Measurements from ENCODE around the gene ATP2B3.

ATP2B3 gene

GRCh38 chrX:153523269-153523668 lies 5.8 kb downstream of the ATP2B3 start:
- H3K79me1 ChIP-seq (ENCODE audit: low read length), result no peaks in the 10 kb centered on the region
- no peak overlapping the region for H4K5ac ChIP-seq (ENCODE audit: low read length)
- no peak overlapping the region for H2BK15ac ChIP-seq (replicated peaks; ENCODE audit: low read depth)
- no peak overlapping the region for H2BK120ac ChIP-seq (ENCODE audit: low read depth, low read length)
- H3K36me3 ChIP-seq (ENCODE audit: control insufficient read depth, insufficient read depth, low read length), result no peaks in the 10 kb centered on the region
- H3K18ac ChIP-seq (ENCODE audit: low read length), result no peak overlapping the region
- WGBS (ENCODE audit: extremely low coverage, insufficient coverage, low lambda C conversion rate), result no CpG with 5 or more reads among the region's 7 CpGs
- peaks cover 3% of the 10 kb centered on the region for H3K27me3 ChIP-seq (ENCODE audit: insufficient read depth, low read length, poor library complexity)
- no peak overlapping the region for H3K4me3 ChIP-seq (ENCODE audit: low read length)
- H3K27ac ChIP-seq (ENCODE audit: low read depth, low read length), result no peak overlapping the region
- H3K56ac ChIP-seq (ENCODE audit: low read length), result no peak overlapping the region
- no peak overlapping the region for H3K9ac ChIP-seq (ENCODE audit: low read length)
- H3K23ac ChIP-seq (ENCODE audit: low read length), result no peak overlapping the region
- no peak overlapping the region for H3K4me2 ChIP-seq (ENCODE audit: low read length)
- no peak overlapping the region for H2BK5ac ChIP-seq (ENCODE audit: low read length)
- H3K79me2 ChIP-seq (ENCODE audit: control insufficient read depth, insufficient read depth, low read length), result no peaks in the 10 kb centered on the region
- DNase-seq, result no peak
- H3K4me1 ChIP-seq (ENCODE audit: control insufficient read depth, low read depth, low read length), result no peaks in the 10 kb centered on the region
- H2AK5ac ChIP-seq (ENCODE audit: low read length), result no peak overlapping the region
- no peak overlapping the region for H3K4ac ChIP-seq (ENCODE audit: low read depth, low read length)
- H4K8ac ChIP-seq (ENCODE audit: low read depth, low read length), result no peak overlapping the region

GRCh38 chrX:153524234-153524633 lies 6.8 kb downstream of the ATP2B3 start:
- Histone ChIP-seq H3K56ac (ENCODE audit: low read length) (no peak overlapping the region), H3K36me3 (ENCODE audit: control insufficient read depth, insufficient read depth, low read length) (no peaks in the 10 kb centered on the region), H2AK5ac (ENCODE audit: low read length) (no peak overlapping the region), H3K79me1 (ENCODE audit: low read length) (no peaks in the 10 kb centered on the region), H3K9ac (ENCODE audit: low read length) (no peak overlapping the region), H4K5ac (ENCODE audit: low read length) (no peak overlapping the region), H3K27me3 (ENCODE audit: insufficient read depth, low read length, poor library complexity) (no peaks in the 10 kb centered on the region), H3K4me3 (ENCODE audit: low read length) (no peak overlapping the region), H3K23ac (ENCODE audit: low read length) (no peak overlapping the region), H4K8ac (ENCODE audit: low read depth, low read length) (no peak overlapping the region), H2BK15ac (replicated peaks; ENCODE audit: low read depth) (no peak overlapping the region), H3K27ac (ENCODE audit: low read depth, low read length) (no peak overlapping the region), H3K4me2 (ENCODE audit: low read length) (no peak overlapping the region), H3K4ac (ENCODE audit: low read depth, low read length) (no peak overlapping the region), H3K4me1 (ENCODE audit: control insufficient read depth, low read depth, low read length) (no peaks in the 10 kb centered on the region), H2BK5ac (ENCODE audit: low read length) (no peak overlapping the region), H3K18ac (ENCODE audit: low read length) (no peak overlapping the region), H2BK120ac (ENCODE audit: low read depth, low read length) (no peak overlapping the region), H3K79me2 (ENCODE audit: control insufficient read depth, insufficient read depth, low read length) (no peaks in the 10 kb centered on the region)
- DNase-seq, result no peak
- WGBS (ENCODE audit: extremely low coverage, insufficient coverage, low lambda C conversion rate), result no CpG with 5 or more reads among the region's 3 CpGs

DNA sequence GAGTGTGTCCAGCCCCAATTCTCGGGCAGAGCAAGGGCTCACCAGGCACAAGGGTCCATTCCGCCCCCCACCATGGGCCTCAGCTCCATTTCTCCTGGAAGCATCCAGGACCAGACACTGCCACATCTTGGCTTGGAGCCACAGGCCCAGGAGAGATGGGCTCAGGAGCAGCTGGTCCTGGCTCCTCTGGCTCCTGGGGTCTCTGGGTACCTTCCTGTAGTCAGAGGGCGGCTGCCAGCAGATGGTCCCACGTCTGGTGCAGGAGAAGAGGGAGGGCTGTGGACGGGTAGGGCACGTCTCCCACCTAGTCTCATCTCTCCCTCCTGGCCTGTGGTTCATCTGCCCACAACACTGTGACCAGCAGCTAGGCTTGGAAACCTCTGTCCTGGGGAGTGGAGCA lies 8.0 kb downstream of the ATP2B3 start:
- H3K4me3 ChIP-seq (ENCODE audit: low read length), result no peak overlapping the region
- H3K56ac ChIP-seq (ENCODE audit: low read length), result no peak overlapping the region
- H3K23ac ChIP-seq (ENCODE audit: low read length), result no peak overlapping the region
- no peaks in the 10 kb centered on the region for H3K79me1 ChIP-seq (ENCODE audit: low read length)
- H3K18ac ChIP-seq (ENCODE audit: low read length), result no peak overlapping the region
- no peak overlapping the region for H2BK120ac ChIP-seq (ENCODE audit: low read depth, low read length)
- no peak overlapping the region for H3K4ac ChIP-seq (ENCODE audit: low read depth, low read length)
- no peaks in the 10 kb centered on the region for H3K27me3 ChIP-seq (ENCODE audit: insufficient read depth, low read length, poor library complexity)
- DNase-seq, result no peak
- no peaks in the 10 kb centered on the region for H3K4me1 ChIP-seq (ENCODE audit: control insufficient read depth, low read depth, low read length)
- H2BK15ac ChIP-seq (replicated peaks; ENCODE audit: low read depth), result no peak overlapping the region
- no peak overlapping the region for H4K8ac ChIP-seq (ENCODE audit: low read depth, low read length)
- H3K27ac ChIP-seq (ENCODE audit: low read depth, low read length), result no peak overlapping the region
- no peak overlapping the region for H2BK5ac ChIP-seq (ENCODE audit: low read length)
- no peak overlapping the region for H3K4me2 ChIP-seq (ENCODE audit: low read length)
- WGBS (ENCODE audit: extremely low coverage, insufficient coverage, low lambda C conversion rate), result no CpG with 5 or more reads among the region's 6 CpGs
- no peaks in the 10 kb centered on the region for H3K36me3 ChIP-seq (ENCODE audit: control insufficient read depth, insufficient read depth, low read length)
- no peaks in the 10 kb centered on the region for H3K79me2 ChIP-seq (ENCODE audit: control insufficient read depth, insufficient read depth, low read length)
- H2AK5ac ChIP-seq (ENCODE audit: low read length), result no peak overlapping the region
- H4K5ac ChIP-seq (ENCODE audit: low read length), result no peak overlapping the region
- H3K9ac ChIP-seq (ENCODE audit: low read length), result no peak overlapping the region

- no peak for DNase-seq
- H3K56ac ChIP-seq (ENCODE audit: low read length), result no peak overlapping the region
- H3K23ac ChIP-seq (ENCODE audit: low read length), result no peak overlapping the region
- H3K4me2 ChIP-seq (ENCODE audit: low read length), result no peak overlapping the region
- H3K9ac ChIP-seq (ENCODE audit: low read length), result no peak overlapping the region
- no peak overlapping the region for H3K4ac ChIP-seq (ENCODE audit: low read depth, low read length)
- H2BK15ac ChIP-seq (replicated peaks; ENCODE audit: low read depth), result no peak overlapping the region
- H3K4me3 ChIP-seq (ENCODE audit: low read length), result no peak overlapping the region
- no peaks in the 10 kb centered on the region for H3K27me3 ChIP-seq (ENCODE audit: insufficient read depth, low read length, poor library complexity)
- no peak overlapping the region for H2AK5ac ChIP-seq (ENCODE audit: low read length)
- no CpG with 5 or more reads among the region's 7 CpGs for WGBS (ENCODE audit: extremely low coverage, insufficient coverage, low lambda C conversion rate)
- no peak overlapping the region for H2BK120ac ChIP-seq (ENCODE audit: low read depth, low read length)
- no peak overlapping the region for H3K18ac ChIP-seq (ENCODE audit: low read length)
- no peaks in the 10 kb centered on the region for H3K4me1 ChIP-seq (ENCODE audit: control insufficient read depth, low read depth, low read length)
- H4K5ac ChIP-seq (ENCODE audit: low read length), result no peak overlapping the region
- no peaks in the 10 kb centered on the region for H3K79me1 ChIP-seq (ENCODE audit: low read length)
- no peak overlapping the region for H3K27ac ChIP-seq (ENCODE audit: low read depth, low read length)
- no peaks in the 10 kb centered on the region for H3K79me2 ChIP-seq (ENCODE audit: control insufficient read depth, insufficient read depth, low read length)
- H3K36me3 ChIP-seq (ENCODE audit: control insufficient read depth, insufficient read depth, low read length), result no peaks in the 10 kb centered on the region
- H2BK5ac ChIP-seq (ENCODE audit: low read length), result no peak overlapping the region
- H4K8ac ChIP-seq (ENCODE audit: low read depth, low read length), result no peak overlapping the region
These were observed 8.6 kb downstream of the ATP2B3 start for GRCh38 chrX:153526042-153526441.

- no peaks in the 10 kb centered on the region for H3K79me2 ChIP-seq (ENCODE audit: control insufficient read depth, insufficient read depth, low read length)
- H3K4me3 ChIP-seq (ENCODE audit: low read length), result no peak overlapping the region
- H4K8ac ChIP-seq (ENCODE audit: low read depth, low read length), result no peak overlapping the region
- H3K79me1 ChIP-seq (ENCODE audit: low read length), result no peaks in the 10 kb centered on the region
- H3K23ac ChIP-seq (ENCODE audit: low read length), result no peak overlapping the region
- H3K56ac ChIP-seq (ENCODE audit: low read length), result no peak overlapping the region
- H3K27ac ChIP-seq (ENCODE audit: low read depth, low read length), result no peak overlapping the region
- no peak overlapping the region for H3K9ac ChIP-seq (ENCODE audit: low read length)
- no peak overlapping the region for H2BK120ac ChIP-seq (ENCODE audit: low read depth, low read length)
- no peak overlapping the region for H2BK15ac ChIP-seq (replicated peaks; ENCODE audit: low read depth)
- no peak for DNase-seq
- no peaks in the 10 kb centered on the region for H3K27me3 ChIP-seq (ENCODE audit: insufficient read depth, low read length, poor library complexity)
- no peak overlapping the region for H4K5ac ChIP-seq (ENCODE audit: low read length)
- no CpG with 5 or more reads among the region's 10 CpGs for WGBS (ENCODE audit: extremely low coverage, insufficient coverage, low lambda C conversion rate)
- no peaks in the 10 kb centered on the region for H3K36me3 ChIP-seq (ENCODE audit: control insufficient read depth, insufficient read depth, low read length)
- H3K4me2 ChIP-seq (ENCODE audit: low read length), result no peak overlapping the region
- no peaks in the 10 kb centered on the region for H3K4me1 ChIP-seq (ENCODE audit: control insufficient read depth, low read depth, low read length)
- no peak overlapping the region for H3K4ac ChIP-seq (ENCODE audit: low read depth, low read length)
- no peak overlapping the region for H2BK5ac ChIP-seq (ENCODE audit: low read length)
- no peak overlapping the region for H2AK5ac ChIP-seq (ENCODE audit: low read length)
- no peak overlapping the region for H3K18ac ChIP-seq (ENCODE audit: low read length)
These were observed 9.4 kb downstream of the ATP2B3 start for GRCh38 chrX:153526801-153527200.

- H2BK15ac ChIP-seq (replicated peaks; ENCODE audit: low read depth), result no peak overlapping the region
- H3K27me3 ChIP-seq (ENCODE audit: insufficient read depth, low read length, poor library complexity), result no peaks in the 10 kb centered on the region
- no peak overlapping the region for H4K5ac ChIP-seq (ENCODE audit: low read length)
- H3K4me2 ChIP-seq (ENCODE audit: low read length), result no peak overlapping the region
- no peak overlapping the region for H3K9ac ChIP-seq (ENCODE audit: low read length)
- no peaks in the 10 kb centered on the region for H3K79me1 ChIP-seq (ENCODE audit: low read length)
- H3K4me3 ChIP-seq (ENCODE audit: low read length), result no peak overlapping the region
- no peaks in the 10 kb centered on the region for H3K36me3 ChIP-seq (ENCODE audit: control insufficient read depth, insufficient read depth, low read length)
- no peak overlapping the region for H3K23ac ChIP-seq (ENCODE audit: low read length)
- H3K56ac ChIP-seq (ENCODE audit: low read length), result no peak overlapping the region
- no peak overlapping the region for H3K4ac ChIP-seq (ENCODE audit: low read depth, low read length)
- H3K27ac ChIP-seq (ENCODE audit: low read depth, low read length), result no peak overlapping the region
- no peaks in the 10 kb centered on the region for H3K79me2 ChIP-seq (ENCODE audit: control insufficient read depth, insufficient read depth, low read length)
- H3K4me1 ChIP-seq (ENCODE audit: control insufficient read depth, low read depth, low read length), result no peaks in the 10 kb centered on the region
- WGBS (ENCODE audit: extremely low coverage, insufficient coverage, low lambda C conversion rate), result no CpG with 5 or more reads among the region's 15 CpGs
- no peak overlapping the region for H4K8ac ChIP-seq (ENCODE audit: low read depth, low read length)
- DNase-seq, result no peak
- no peak overlapping the region for H2BK120ac ChIP-seq (ENCODE audit: low read depth, low read length)
- H2BK5ac ChIP-seq (ENCODE audit: low read length), result no peak overlapping the region
- no peak overlapping the region for H3K18ac ChIP-seq (ENCODE audit: low read length)
- H2AK5ac ChIP-seq (ENCODE audit: low read length), result no peak overlapping the region
These were observed 9.8 kb downstream of the ATP2B3 start for GRCh38 chrX:153527208-153527607.
